Lower lobe of right lung (tissue), 2 donors: ENCODE results near the gene LTF. TPM values are rescaled to one million over a fixed set of nuclear protein-coding genes. Genes with fewer than 3 reads are reported as not detected.
"Not testable (repeated sequence)": the region's sequence is repeated elsewhere in the genome, so short reads cannot be mapped to it uniquely, and the experiment has no call there.

Source experiments
- ATAC-seq, 2 donors: fragments of 200-7000 bp; cut with Tn5 transposase; one replicate each; pipeline ENCODE4 v1.9.1; 2020 to 2022; ENCODE audit warnings: mild to moderate bottlenecking in 2 of 2, moderate library complexity in 2 of 2
- DNase-seq: peaks from one replicate; pipeline ENCODE4 v3.0.0-alpha.2; 2020
- H3K27ac ChIP-seq: fragments of 200-600 bp; one replicate; pipeline ENCODE4 v1.8.0; 2022
- H3K27me3 ChIP-seq: fragments of 200-600 bp; one replicate; pipeline ENCODE4 v1.8.0; 2022; ENCODE audit warnings: low read depth
- H3K36me3 ChIP-seq: fragments of 200-600 bp; one replicate; pipeline ENCODE4 v1.8.0; 2022; ENCODE audit warnings: mild to moderate bottlenecking
- H3K4me1 ChIP-seq: fragments of 200-600 bp; one replicate; pipeline ENCODE4 v1.8.0; 2022
- H3K4me3 ChIP-seq: fragments of 200-600 bp; one replicate; pipeline ENCODE4 v1.8.0; 2022; ENCODE audit warnings: mild to moderate bottlenecking
- H3K9me3 ChIP-seq: fragments of 200-600 bp; one replicate; pipeline ENCODE4 v1.8.0; 2022
- intact Hi-C: fragments of 100-400 bp; cut with DNase I; formaldehyde crosslinking; loops from one replicate; pipeline ENCODE4 v1.11.0; 2022
- total RNA-seq: library from RNA; stranded (reverse); fragmentation: NEBNext Ultra II Directional; extraction: Animal tissue kit (Norgen Biotek cat#: 25700); gene quantifications from one replicate; pipeline ENCODE4 v1.2.1, GENCODE V29; 2021
- TF ChIP-seq, protein P1 (sequence below): fragments of 200-600 bp; IDR thresholded peaks from one replicate; pipeline ENCODE4 v1.8.0; 2022; ENCODE audit warnings: antibody characterized with exemption, mild to moderate bottlenecking
- donor health status: DM: no; HTN: yes; CAD: no; lungs with severe emphysema.

LTF gene
- total RNA-seq, 1 donor from 2014 or later: 53.5 TPM

GRCh38 chr3:46395210-46395661, 69.5 kb downstream of the LTF start:
- Histone ChIP-seq H3K36me3 (no peaks in the 10 kb centered on the region), H3K4me3 (no peak overlapping the region), H3K27me3 (no peaks in the 10 kb centered on the region), H3K4me1 (peaks cover 65% of the 10 kb centered on the region), H3K9me3 (no peaks in the 10 kb centered on the region), H3K27ac (no peak overlapping the region)
- DNase-seq (no peak), ATAC-seq (peak; percentile 53 to 56)
- TF ChIP-seq, protein P1, sequence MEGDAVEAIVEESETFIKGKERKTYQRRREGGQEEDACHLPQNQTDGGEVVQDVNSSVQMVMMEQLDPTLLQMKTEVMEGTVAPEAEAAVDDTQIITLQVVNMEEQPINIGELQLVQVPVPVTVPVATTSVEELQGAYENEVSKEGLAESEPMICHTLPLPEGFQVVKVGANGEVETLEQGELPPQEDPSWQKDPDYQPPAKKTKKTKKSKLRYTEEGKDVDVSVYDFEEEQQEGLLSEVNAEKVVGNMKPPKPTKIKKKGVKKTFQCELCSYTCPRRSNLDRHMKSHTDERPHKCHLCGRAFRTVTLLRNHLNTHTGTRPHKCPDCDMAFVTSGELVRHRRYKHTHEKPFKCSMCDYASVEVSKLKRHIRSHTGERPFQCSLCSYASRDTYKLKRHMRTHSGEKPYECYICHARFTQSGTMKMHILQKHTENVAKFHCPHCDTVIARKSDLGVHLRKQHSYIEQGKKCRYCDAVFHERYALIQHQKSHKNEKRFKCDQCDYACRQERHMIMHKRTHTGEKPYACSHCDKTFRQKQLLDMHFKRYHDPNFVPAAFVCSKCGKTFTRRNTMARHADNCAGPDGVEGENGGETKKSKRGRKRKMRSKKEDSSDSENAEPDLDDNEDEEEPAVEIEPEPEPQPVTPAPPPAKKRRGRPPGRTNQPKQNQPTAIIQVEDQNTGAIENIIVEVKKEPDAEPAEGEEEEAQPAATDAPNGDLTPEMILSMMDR: no peak
- intact Hi-C loops: no loop called here

DNA sequence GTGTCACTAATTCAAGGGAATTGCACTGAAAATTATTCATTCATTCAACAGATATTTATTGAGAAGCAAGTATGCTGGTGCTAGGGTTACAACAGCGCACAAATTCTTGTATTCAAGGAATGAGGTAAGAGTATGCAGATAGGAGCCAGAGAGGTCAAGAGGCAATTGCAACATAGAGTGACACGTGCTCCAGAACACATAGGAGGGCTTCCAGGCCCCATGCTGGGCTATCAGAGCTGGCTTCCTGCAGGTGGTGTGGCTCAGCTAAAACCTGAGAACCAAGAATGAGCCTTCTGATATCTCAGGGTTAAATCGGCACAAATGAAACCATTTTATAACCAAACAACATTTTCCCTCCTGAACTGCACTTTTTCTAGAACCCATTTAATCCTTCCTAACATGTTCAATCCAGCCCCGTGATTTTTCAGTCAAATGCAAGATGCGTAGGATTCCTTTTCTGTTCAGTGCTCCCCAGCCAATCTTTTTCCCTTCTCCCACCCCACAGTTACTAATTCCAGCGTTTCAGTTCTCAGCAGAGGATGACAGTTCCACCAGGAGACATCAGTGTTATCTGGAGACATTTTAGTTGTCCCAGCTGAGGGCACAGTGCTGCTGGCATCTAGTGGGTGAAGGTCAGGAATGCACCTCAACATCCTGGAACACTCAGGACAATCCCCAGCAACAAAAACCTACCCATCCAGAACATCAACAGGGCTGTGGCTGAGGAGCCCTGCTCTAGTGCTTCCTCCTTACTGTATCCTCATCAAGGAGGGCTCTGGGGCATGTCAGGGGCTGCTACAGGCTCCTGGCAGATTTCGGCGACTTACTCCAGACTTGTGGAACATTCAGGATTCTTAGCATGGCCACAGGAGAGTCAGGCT, 70.9 kb downstream of the LTF start:
- peaks cover 51% of the 10 kb centered on the region for H3K4me1 ChIP-seq
- H3K9me3 ChIP-seq: no peaks in the 10 kb centered on the region
- DNase-seq (peak; percentile 56), ATAC-seq (peak; percentile 87 to 89)
- no peak overlapping the region for H3K4me3 ChIP-seq
- no peaks in the 10 kb centered on the region for H3K36me3 ChIP-seq
- H3K27ac ChIP-seq: no peak overlapping the region
- H3K27me3 ChIP-seq: no peaks in the 10 kb centered on the region
- intact Hi-C loops: no loop called here
- TF ChIP-seq, protein P1: no peak

- Histone ChIP-seq H3K9me3 (no peaks in the 10 kb centered on the region), H3K4me1 (peaks cover 49% of the 10 kb centered on the region), H3K36me3 (no peaks in the 10 kb centered on the region), H3K27ac (no peak overlapping the region), H3K27me3 (no peaks in the 10 kb centered on the region), H3K4me3 (no peak overlapping the region)
- DNase-seq (no peak), ATAC-seq (no peak)
- TF ChIP-seq, protein P1: no peak
- intact Hi-C loops: no loop called here
Observed at GRCh38 chr3:46393011-46393410, 71.7 kb downstream of the LTF start.

GRCh38 chr3:46391526-46391925, 73.2 kb downstream of the LTF start:
- H3K27ac ChIP-seq, H3K27me3 ChIP-seq, H3K36me3 ChIP-seq, H3K9me3 ChIP-seq, DNase-seq, intact Hi-C loops, H3K4me3 ChIP-seq, ATAC-seq: not testable (repeated sequence)
- peaks cover 41% of the 10 kb centered on the region for H3K4me1 ChIP-seq

DNA sequence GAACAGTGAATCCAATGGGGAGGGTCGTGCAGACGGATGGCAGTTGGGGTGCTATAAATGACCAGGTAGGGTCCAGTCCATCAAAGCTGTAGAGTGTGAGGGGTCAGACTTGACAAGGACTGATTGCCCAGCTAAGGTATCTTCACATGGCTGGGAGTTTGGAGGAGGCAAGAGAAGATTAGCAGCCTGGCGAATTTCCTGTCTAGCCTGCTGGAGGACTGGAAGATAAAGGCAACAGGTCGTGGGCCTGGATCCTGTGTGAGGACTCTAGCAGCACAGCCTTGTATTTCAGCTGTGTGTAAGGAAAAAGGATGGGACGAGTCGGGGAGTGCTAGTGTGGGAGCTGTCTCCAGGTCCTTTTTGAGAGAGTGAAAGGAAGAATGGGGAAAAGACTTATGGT, 75.4 kb downstream of the LTF start:
- H3K36me3 ChIP-seq: no peaks in the 10 kb centered on the region
- H3K4me3 ChIP-seq: no peak overlapping the region
- ATAC-seq (no peak), DNase-seq (no peak)
- no peaks in the 10 kb centered on the region for H3K9me3 ChIP-seq
- no peak overlapping the region for H3K27ac ChIP-seq
- intact Hi-C loops: no loop called here
- H3K4me1 ChIP-seq: peaks cover 30% of the 10 kb centered on the region
- TF ChIP-seq, protein P1: no peak
- no peaks in the 10 kb centered on the region for H3K27me3 ChIP-seq

GRCh38 chr3:46388847-46389246, 75.9 kb downstream of the LTF start:
- H3K27ac ChIP-seq, H3K4me3 ChIP-seq, DNase-seq, ATAC-seq, H3K36me3 ChIP-seq, intact Hi-C loops, H3K27me3 ChIP-seq, H3K9me3 ChIP-seq: not testable (repeated sequence)
- H3K4me1 ChIP-seq: peaks cover 30% of the 10 kb centered on the region
